HEK293 (cell line): ENCODE measurements around the gene EEFSEC.
A peak's percentile ranks its signal among the peaks of the same experiment; 100 is the strongest.

Source experiments
- CTCF ChIA-PET: fragments of 350-600 bp; formaldehyde crosslinking; extraction: SDS; loops from one replicate; lab custom pipeline; 2021; ENCODE audit warnings: antibody characterized with exemption; lab: Yijun Ruan, JAX
- POLR2A ChIA-PET: fragments of 300-600 bp; formaldehyde crosslinking; extraction: SDS; loops from one replicate; lab custom pipeline; 2020; ENCODE audit warnings: antibody characterized with exemption, inconsistent platforms; lab: Yijun Ruan, JAX
- H3K27ac ChIP-seq: fragments of 200-500 bp; sonication (Bioruptor generic); 2 replicates; pipeline ENCODE4 v1.5.1; 2014; ENCODE audit warnings: low read depth, low read length, control low read depth, inconsistent platforms; ENCODE audit errors: extremely low read depth
- H3K36me3 ChIP-seq, 2 experiments: fragments of 200-500 bp in 1 of 2; sonication (Bioruptor generic) in 1 of 2; 1 replicate in 1 of 2; 2 replicates in 1 of 2; pipeline ENCODE4 v1.5.1; 2014 to 2017; ENCODE audit warnings: inconsistent platforms in 2 of 2, low read length in 2 of 2; ENCODE audit not compliant: control insufficient read depth in 2 of 2, insufficient read depth in 1 of 2
- H3K4me1 ChIP-seq: fragments of 200-500 bp; sonication (Bioruptor generic); 2 replicates; pipeline ENCODE4 v1.5.1; 2014; ENCODE audit warnings: mild to moderate bottlenecking, low read length, inconsistent platforms; ENCODE audit not compliant: control insufficient read depth, insufficient read depth
- H3K4me3 ChIP-seq: 2 replicates; pipeline ENCODE4 v1.5.1; 2011; ENCODE audit warnings: low read depth, mild to moderate bottlenecking, control low read depth, low read length, moderate library complexity
- H3K9me3 ChIP-seq: fragments of 200-500 bp; sonication (Bioruptor generic); 2 replicates; pipeline ENCODE4 v1.5.1; 2014; ENCODE audit warnings: low read depth, low read length, inconsistent platforms; ENCODE audit not compliant: control insufficient read depth, insufficient read depth
- GLIS1 ChIP-seq: fragments of 450-650 bp; formaldehyde crosslinking; IDR thresholded peaks from 2 replicates; pipeline ENCODE4 v1.5.1; 2016; ENCODE audit warnings: missing biosample characterization, missing genetic modification characterization
- KLF1 ChIP-seq: fragments of 450-650 bp; formaldehyde crosslinking; IDR thresholded peaks from 2 replicates; pipeline ENCODE4 v1.5.1; 2016; ENCODE audit warnings: missing biosample characterization, missing genetic modification characterization
- SETDB1 ChIP-seq: IDR thresholded peaks from one replicate; pipeline ENCODE4 v1.6.1; 2017; ENCODE audit warnings: mild to moderate bottlenecking, low read length, moderate library complexity, mixed read lengths; ENCODE audit not compliant: insufficient read length
- ZBTB7A ChIP-seq: fragments of 450-650 bp; formaldehyde crosslinking; IDR thresholded peaks from 2 replicates; pipeline ENCODE4 v1.5.1; 2016; ENCODE audit warnings: low read depth, missing biosample characterization, missing genetic modification characterization
- ZFP69B ChIP-seq: fragments of 450-650 bp; formaldehyde crosslinking; IDR thresholded peaks from 2 replicates; pipeline ENCODE4 v1.5.1; 2016; ENCODE audit warnings: missing biosample characterization, missing genetic modification characterization
- ZNF112 ChIP-seq: fragments of 450-650 bp; formaldehyde crosslinking; IDR thresholded peaks from 2 replicates; pipeline ENCODE4 v1.5.0; 2017; ENCODE audit warnings: missing biosample characterization, missing genetic modification characterization
- ZNF155 ChIP-seq: fragments of 450-650 bp; formaldehyde crosslinking; IDR thresholded peaks from 2 replicates; pipeline ENCODE4 v1.5.1; 2016; ENCODE audit warnings: missing biosample characterization, missing genetic modification characterization
- ZNF174 ChIP-seq: fragments of 450-650 bp; formaldehyde crosslinking; IDR thresholded peaks from 2 replicates; pipeline ENCODE4 v1.5.0; 2017; ENCODE audit warnings: missing biosample characterization, mild to moderate bottlenecking, missing genetic modification characterization
- ZNF335 ChIP-seq: fragments of 450-650 bp; formaldehyde crosslinking; conservative IDR thresholded peaks from 2 replicates; pipeline ENCODE4 v1.5.1; 2016; ENCODE audit warnings: missing biosample characterization, missing genetic modification characterization
- ZNF48 ChIP-seq: fragments of 450-650 bp; formaldehyde crosslinking; IDR thresholded peaks from 2 replicates; pipeline ENCODE4 v1.5.1; 2016; ENCODE audit warnings: missing biosample characterization, missing genetic modification characterization
- ZNF549 ChIP-seq: fragments of 450-650 bp; IDR thresholded peaks from 2 replicates; pipeline ENCODE4 v1.5.1; 2018; ENCODE audit warnings: missing biosample characterization, missing genetic modification characterization, mild to moderate bottlenecking, inconsistent platforms, moderate library complexity
- ZNF571 ChIP-seq: fragments of 450-650 bp; formaldehyde crosslinking; IDR thresholded peaks from 2 replicates; pipeline ENCODE4 v1.5.0; 2017; ENCODE audit warnings: missing biosample characterization, missing genetic modification characterization
- ZNF670 ChIP-seq: fragments of 450-650 bp; formaldehyde crosslinking; IDR thresholded peaks from 2 replicates; pipeline ENCODE4 v1.5.1; 2016; ENCODE audit warnings: missing biosample characterization, missing genetic modification characterization, low read depth
- TF ChIP-seq, protein P1 (sequence below): fragments of 450-650 bp; formaldehyde crosslinking; IDR thresholded peaks from 2 replicates; pipeline ENCODE4 v1.5.1; 2016; ENCODE audit warnings: missing biosample characterization, missing genetic modification characterization
- TF ChIP-seq, protein P2 (sequence below): fragments of 450-650 bp; formaldehyde crosslinking; IDR thresholded peaks from 2 replicates; pipeline ENCODE4; 2016; ENCODE audit warnings: missing biosample characterization, missing genetic modification characterization
- TF ChIP-seq, protein P3 (sequence below): fragments of 450-650 bp; formaldehyde crosslinking; IDR thresholded peaks from 2 replicates; pipeline ENCODE4 v1.5.1; 2016; ENCODE audit warnings: missing biosample characterization, missing genetic modification characterization
- TF ChIP-seq, protein P4 (sequence below): fragments of 450-650 bp; formaldehyde crosslinking; IDR thresholded peaks from 2 replicates; pipeline ENCODE4 v1.5.1; 2017; ENCODE audit warnings: missing biosample characterization, missing genetic modification characterization
- TF ChIP-seq, protein P5 (sequence below): fragments of 450-650 bp; formaldehyde crosslinking; IDR thresholded peaks from 2 replicates; pipeline ENCODE4 v1.5.1; 2016; ENCODE audit warnings: missing biosample characterization, missing genetic modification characterization, borderline replicate concordance

EEFSEC gene

DNA sequence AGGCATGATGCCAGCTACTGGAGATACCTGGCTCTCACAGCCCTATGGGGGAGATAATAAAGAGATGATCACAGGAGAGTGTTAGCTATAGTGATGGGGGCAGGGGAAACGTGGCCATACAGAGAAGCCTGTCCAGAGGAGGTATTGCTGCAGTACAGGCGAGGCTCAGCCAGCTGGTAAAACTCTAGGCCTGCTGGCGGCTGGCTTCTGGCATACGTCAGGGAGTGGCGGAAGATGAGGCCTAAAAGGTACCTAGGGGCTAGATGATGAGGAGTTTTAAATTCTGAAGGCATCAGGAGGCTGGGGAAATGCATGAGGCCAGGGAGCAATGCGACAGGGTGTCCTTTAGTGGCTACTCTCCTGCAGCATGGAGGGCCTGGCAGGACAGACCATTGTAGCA lies 110.7 kb downstream of the EEFSEC start:
- POLR2A ChIA-PET = no interaction called here
- TF ChIP-seq ZBTB7A (tag by site-specific recombination) = no peak
- Histone ChIP-seq H3K27ac (no peak overlapping the region), H3K36me3 (peaks cover 0 to 14% of the 10 kb centered on the region in 2 experiments; a peak in 1 of 3 replicates), H3K4me1 (peaks cover 7% of the 10 kb centered on the region; the same call in 1 of the 2 replicates), H3K4me3 (no peak overlapping the region), H3K9me3 (no peaks in the 10 kb centered on the region)
- CTCF ChIA-PET = interaction anchor here (0.6 to 1.0 kb wide), 2 partner anchors 9 to 36 kb away, joined by 3 to 4 read pairs; no protein-coding TSS in a partner anchor

DNA sequence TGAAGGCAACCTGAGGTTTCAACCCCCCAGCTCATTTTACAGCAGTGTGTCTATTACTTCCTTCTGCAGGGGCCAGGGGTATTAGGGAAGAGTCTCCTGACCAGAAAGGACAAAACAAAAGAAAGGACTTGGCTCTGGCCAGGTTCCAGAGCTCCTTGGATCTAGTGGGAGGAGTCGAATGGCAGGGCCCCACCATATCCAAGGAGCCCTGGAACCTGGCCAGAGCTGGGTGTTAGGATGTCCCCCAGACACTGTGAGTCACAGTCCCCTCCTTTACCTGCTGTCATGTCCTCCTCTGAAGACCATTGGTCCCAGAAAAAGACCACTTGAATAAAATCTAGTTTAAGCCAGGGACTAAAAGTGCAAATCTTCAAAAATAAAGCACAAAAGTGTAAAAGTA lies 113.2 kb downstream of the EEFSEC start:
- CTCF ChIA-PET = interaction anchor here (0.7 kb wide), 1 partner anchor 37 kb away, joined by 5 read pairs; no protein-coding TSS in a partner anchor
- Histone ChIP-seq H3K4me1 (peaks cover 7% of the 10 kb centered on the region; the same call in 1 of the 2 replicates), H3K27ac (no peak overlapping the region), H3K9me3 (no peaks in the 10 kb centered on the region), H3K4me3 (no peak overlapping the region), H3K36me3 (peaks cover 0 to 14% of the 10 kb centered on the region in 2 experiments; a peak in 1 of 3 replicates)
- POLR2A ChIA-PET = no interaction called here
- TF ChIP-seq GLIS1 (tag by site-specific recombination) = peak; percentile 14; the same call in 1 of the 2 replicates
- TF ChIP-seq, protein P1, sequence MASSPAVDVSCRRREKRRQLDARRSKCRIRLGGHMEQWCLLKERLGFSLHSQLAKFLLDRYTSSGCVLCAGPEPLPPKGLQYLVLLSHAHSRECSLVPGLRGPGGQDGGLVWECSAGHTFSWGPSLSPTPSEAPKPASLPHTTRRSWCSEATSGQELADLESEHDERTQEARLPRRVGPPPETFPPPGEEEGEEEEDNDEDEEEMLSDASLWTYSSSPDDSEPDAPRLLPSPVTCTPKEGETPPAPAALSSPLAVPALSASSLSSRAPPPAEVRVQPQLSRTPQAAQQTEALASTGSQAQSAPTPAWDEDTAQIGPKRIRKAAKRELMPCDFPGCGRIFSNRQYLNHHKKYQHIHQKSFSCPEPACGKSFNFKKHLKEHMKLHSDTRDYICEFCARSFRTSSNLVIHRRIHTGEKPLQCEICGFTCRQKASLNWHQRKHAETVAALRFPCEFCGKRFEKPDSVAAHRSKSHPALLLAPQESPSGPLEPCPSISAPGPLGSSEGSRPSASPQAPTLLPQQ = peak; percentile 87
- TF ChIP-seq ZFP69B = peak; percentile 55
- no peak for TF ChIP-seq ZNF48 (tag by site-specific recombination)

DNA sequence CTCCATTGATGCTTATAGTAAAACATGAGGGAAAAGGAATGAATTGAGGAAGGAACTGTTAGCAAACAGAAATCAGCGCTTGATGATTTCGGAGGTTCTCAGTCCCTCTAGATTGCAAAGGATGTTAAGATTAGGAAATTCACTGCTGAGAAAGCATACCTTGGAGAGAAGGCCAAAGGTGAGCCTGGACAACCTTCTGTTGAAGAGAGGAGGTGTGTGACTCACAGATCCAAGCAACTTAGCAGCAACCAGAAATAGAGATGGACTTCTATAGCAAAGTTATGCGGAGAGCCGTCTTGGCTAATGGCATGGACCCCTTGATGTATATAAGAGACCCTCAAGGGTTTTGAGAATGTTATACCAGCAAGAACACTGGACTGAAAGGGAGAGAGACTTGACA lies 114.3 kb downstream of the EEFSEC start:
- CTCF ChIA-PET = interaction anchor here (1.0 kb wide), 1 partner anchor 97 kb away, joined by 3 read pairs; no protein-coding TSS in a partner anchor
- Histone ChIP-seq H3K4me3 (no peak overlapping the region), H3K27ac (no peak overlapping the region), H3K9me3 (no peaks in the 10 kb centered on the region), H3K36me3 (peaks cover 0 to 11% of the 10 kb centered on the region in 2 experiments; a peak in 1 of 3 replicates), H3K4me1 (peaks cover 7% of the 10 kb centered on the region; the same call in 1 of the 2 replicates)
- TF ChIP-seq ZNF549 (no peak), KLF1 (no peak), ZNF335 (no peak)
- TF ChIP-seq, protein P2, sequence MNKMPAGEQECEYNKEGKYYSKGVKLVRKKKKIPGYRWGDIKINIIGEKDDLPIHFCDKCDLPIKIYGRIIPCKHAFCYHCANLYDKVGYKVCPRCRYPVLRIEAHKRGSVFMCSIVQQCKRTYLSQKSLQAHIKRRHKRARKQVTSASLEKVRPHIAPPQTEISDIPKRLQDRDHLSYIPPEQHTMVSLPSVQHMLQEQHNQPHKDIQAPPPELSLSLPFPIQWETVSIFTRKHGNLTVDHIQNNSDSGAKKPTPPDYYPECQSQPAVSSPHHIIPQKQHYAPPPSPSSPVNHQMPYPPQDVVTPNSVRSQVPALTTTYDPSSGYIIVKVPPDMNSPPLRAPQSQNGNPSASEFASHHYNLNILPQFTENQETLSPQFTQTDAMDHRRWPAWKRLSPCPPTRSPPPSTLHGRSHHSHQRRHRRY = no peak
- POLR2A ChIA-PET = no interaction called here

DNA sequence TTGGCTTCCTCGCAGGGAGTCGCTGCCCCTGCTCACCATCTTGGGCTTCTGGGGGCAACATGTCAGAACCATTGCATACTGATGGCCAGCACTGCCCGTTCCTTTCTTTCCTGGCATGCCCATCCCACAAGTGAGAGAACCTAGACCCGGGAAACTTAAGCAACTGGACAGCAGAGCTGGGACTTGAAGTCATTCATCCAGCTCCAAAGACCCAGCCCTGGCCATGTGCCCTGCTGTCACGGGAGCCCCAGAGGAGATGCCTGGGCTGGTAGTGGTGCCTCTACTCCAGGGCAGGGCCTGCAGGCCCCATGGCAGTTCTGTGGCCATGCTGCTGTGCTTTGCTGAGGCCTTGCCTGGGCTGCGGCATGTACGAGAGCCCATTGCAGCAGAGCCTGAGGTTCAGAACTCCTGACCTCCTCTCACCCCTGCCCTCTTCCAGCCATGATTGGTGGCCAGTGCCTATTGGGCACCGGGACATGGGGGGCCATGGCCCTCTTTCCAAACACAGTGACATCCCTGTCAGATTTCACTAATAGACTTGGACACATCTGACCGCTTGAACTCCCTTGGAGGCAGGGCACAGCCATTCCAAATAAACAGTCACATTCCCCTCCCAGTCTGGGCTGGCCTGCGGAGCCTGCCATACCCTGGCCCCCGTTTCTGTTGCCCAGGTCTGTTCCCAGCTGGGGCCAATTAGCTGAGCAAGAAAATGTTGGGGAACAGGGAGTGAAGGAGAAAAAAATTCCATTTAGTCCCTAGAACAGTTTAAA lies 115.9 kb downstream of the EEFSEC start:
- Histone ChIP-seq H3K4me3 (no peak overlapping the region), H3K9me3 (no peaks in the 10 kb centered on the region), H3K27ac (no peak overlapping the region), H3K4me1 (peaks cover 7% of the 10 kb centered on the region; the same call in 1 of the 2 replicates), H3K36me3 (peaks cover 0 to 10% of the 10 kb centered on the region in 2 experiments; a peak in 1 of 3 replicates)
- CTCF ChIA-PET = interaction anchor here (0.6 kb wide), 1 partner anchor 348 kb away, joined by 3 read pairs; no protein-coding TSS in a partner anchor
- POLR2A ChIA-PET = no interaction called here
- TF ChIP-seq, protein P3, sequence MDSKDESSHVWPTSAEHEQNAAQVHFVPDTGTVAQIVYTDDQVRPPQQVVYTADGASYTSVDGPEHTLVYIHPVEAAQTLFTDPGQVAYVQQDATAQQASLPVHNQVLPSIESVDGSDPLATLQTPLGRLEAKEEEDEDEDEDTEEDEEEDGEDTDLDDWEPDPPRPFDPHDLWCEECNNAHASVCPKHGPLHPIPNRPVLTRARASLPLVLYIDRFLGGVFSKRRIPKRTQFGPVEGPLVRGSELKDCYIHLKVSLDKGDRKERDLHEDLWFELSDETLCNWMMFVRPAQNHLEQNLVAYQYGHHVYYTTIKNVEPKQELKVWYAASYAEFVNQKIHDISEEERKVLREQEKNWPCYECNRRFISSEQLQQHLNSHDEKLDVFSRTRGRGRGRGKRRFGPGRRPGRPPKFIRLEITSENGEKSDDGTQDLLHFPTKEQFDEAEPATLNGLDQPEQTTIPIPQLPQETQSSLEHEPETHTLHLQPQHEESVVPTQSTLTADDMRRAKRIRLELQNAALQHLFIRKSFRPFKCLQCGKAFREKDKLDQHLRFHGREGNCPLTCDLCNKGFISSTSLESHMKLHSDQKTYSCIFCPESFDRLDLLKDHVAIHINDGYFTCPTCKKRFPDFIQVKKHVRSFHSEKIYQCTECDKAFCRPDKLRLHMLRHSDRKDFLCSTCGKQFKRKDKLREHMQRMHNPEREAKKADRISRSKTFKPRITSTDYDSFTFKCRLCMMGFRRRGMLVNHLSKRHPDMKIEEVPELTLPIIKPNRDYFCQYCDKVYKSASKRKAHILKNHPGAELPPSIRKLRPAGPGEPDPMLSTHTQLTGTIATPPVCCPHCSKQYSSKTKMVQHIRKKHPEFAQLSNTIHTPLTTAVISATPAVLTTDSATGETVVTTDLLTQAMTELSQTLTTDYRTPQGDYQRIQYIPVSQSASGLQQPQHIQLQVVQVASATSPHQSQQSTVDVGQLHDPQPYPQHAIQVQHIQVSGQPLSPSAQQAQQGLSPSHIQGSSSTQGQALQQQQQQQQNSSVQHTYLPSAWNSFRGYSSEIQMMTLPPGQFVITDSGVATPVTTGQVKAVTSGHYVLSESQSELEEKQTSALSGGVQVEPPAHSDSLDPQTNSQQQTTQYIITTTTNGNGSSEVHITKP (tag by site-specific recombination) = no peak
- TF ChIP-seq ZNF155 (tag by site-specific recombination) (no peak), SETDB1 (no peak), ZNF112 (tag by site-specific recombination) (no peak), ZNF174 (tag by site-specific recombination) (no peak), ZNF670 (no peak), ZNF571 (tag by site-specific recombination) (no peak)
- TF ChIP-seq, protein P4, sequence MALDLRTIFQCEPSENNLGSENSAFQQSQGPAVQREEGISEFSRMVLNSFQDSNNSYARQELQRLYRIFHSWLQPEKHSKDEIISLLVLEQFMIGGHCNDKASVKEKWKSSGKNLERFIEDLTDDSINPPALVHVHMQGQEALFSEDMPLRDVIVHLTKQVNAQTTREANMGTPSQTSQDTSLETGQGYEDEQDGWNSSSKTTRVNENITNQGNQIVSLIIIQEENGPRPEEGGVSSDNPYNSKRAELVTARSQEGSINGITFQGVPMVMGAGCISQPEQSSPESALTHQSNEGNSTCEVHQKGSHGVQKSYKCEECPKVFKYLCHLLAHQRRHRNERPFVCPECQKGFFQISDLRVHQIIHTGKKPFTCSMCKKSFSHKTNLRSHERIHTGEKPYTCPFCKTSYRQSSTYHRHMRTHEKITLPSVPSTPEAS = no peak
- TF ChIP-seq, protein P5, sequence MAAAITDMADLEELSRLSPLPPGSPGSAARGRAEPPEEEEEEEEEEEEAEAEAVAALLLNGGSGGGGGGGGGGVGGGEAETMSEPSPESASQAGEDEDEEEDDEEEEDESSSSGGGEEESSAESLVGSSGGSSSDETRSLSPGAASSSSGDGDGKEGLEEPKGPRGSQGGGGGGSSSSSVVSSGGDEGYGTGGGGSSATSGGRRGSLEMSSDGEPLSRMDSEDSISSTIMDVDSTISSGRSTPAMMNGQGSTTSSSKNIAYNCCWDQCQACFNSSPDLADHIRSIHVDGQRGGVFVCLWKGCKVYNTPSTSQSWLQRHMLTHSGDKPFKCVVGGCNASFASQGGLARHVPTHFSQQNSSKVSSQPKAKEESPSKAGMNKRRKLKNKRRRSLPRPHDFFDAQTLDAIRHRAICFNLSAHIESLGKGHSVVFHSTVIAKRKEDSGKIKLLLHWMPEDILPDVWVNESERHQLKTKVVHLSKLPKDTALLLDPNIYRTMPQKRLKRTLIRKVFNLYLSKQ (tag by site-specific recombination) = no peak
